MCF 10A (cell line): ENCODE data around the gene IARS2. TPM values are rescaled to one million over a fixed set of nuclear protein-coding genes. Genes with fewer than 3 reads are reported as not detected.

Experiments
- BruUV-seq: library from RNA; stranded (reverse); fragments of 400-500 nt; replicated peaks from 2 replicates; lab custom pipeline; 2021; lab: Mats Ljungman, UMichigan
- CTCF ChIA-PET: fragments of 300-600 bp; sonication (Branson Sonifier 250); formaldehyde crosslinking; extraction: SDS; loops from one replicate; lab custom pipeline; 2021; ENCODE audit warnings: antibody characterized with exemption, inconsistent platforms; lab: Yijun Ruan, JAX
- POLR2A ChIA-PET: fragments of 300-600, 350-650 bp; sonication (Branson Sonifier 250); formaldehyde crosslinking; extraction: SDS; loops from one replicate; lab custom pipeline; 2020; ENCODE audit warnings: antibody characterized with exemption, inconsistent platforms; lab: Yijun Ruan, JAX
- DNase-seq: peaks from one replicate; pipeline ENCODE4 v3.0.0-alpha.2; 2018; ENCODE audit not compliant: unreplicated experiment
- H3K27ac Mint-ChIP-seq: one replicate; pipeline ENCODE4 v1.8.0; 2022; ENCODE audit warnings: mild to moderate bottlenecking, low read depth, mixed read lengths; ENCODE audit not compliant: unreplicated experiment
- H3K27me3 Mint-ChIP-seq: one replicate; pipeline ENCODE4 v1.8.0; 2022; ENCODE audit warnings: mixed read lengths; ENCODE audit not compliant: insufficient read depth, unreplicated experiment
- H3K36me3 Mint-ChIP-seq: one replicate; pipeline ENCODE4 v1.8.0; 2022; ENCODE audit warnings: mild to moderate bottlenecking, moderate library complexity, mixed read lengths; ENCODE audit not compliant: insufficient read depth, unreplicated experiment
- H3K4me1 Mint-ChIP-seq: one replicate; pipeline ENCODE4 v1.8.0; 2022; ENCODE audit warnings: mixed read lengths; ENCODE audit not compliant: insufficient read depth, unreplicated experiment
- H3K4me3 Mint-ChIP-seq: one replicate; pipeline ENCODE4 v1.8.0; 2022; ENCODE audit warnings: mild to moderate bottlenecking, moderate library complexity, mixed read lengths; ENCODE audit not compliant: unreplicated experiment
- H3K9me3 Mint-ChIP-seq: one replicate; pipeline ENCODE4 v1.8.0; 2022; ENCODE audit warnings: mixed read lengths; ENCODE audit not compliant: unreplicated experiment
- CTCF ChIP-seq: fragments of 200-600 bp; IDR thresholded peaks from one replicate; pipeline ENCODE4 v1.8.0; 2022; ENCODE audit warnings: antibody characterized with exemption, mild to moderate bottlenecking; ENCODE audit not compliant: unreplicated experiment
- intact Hi-C: fragments of 100-400 bp; cut with micrococcal nuclease; formaldehyde crosslinking; loops from 2 replicates; pipeline ENCODE4 v1.14.1; 2022
- total RNA-seq: library from RNA; stranded (reverse); gene quantifications from 2 replicates; pipeline ENCODE4 v1.2.3, GENCODE V29; 2022

Gene IARS2
- total RNA-seq, 1 experiment from 2014 or later: 158 TPM

- CTCF ChIA-PET: interaction anchor here (0.6 to 2.0 kb wide), 7 partner anchors 10 to 168 kb away, joined by 3 to 6 read pairs (median 4); no protein-coding TSS in a partner anchor
- Mint-ChIP-seq H3K4me3 (no peak overlapping the region), H3K27me3 (no peaks in the 10 kb centered on the region), H3K4me1 (no peaks in the 10 kb centered on the region), H3K36me3 (peaks cover 78% of the 10 kb centered on the region), H3K9me3 (no peaks in the 10 kb centered on the region), H3K27ac (no peak overlapping the region)
- intact Hi-C loops: no loop called here
- POLR2A ChIA-PET: interaction anchor here (0.9 to 2.6 kb wide), 3 partner anchors 12 to 28 kb away, joined by 3 to 11 read pairs (median 5); no protein-coding TSS in a partner anchor
- BruUV-seq: no TSS peak
- no peak for TF ChIP-seq CTCF
- no peak for DNase-seq
These were observed 65.1 kb downstream of the IARS2 start for GRCh38 chr1:220159041-220159440.

- peaks cover 78% of the 10 kb centered on the region for H3K36me3 Mint-ChIP-seq
- ChIA-PET POLR2A (interaction anchor here (0.7 to 1.5 kb wide), 4 partner anchors 14 to 124 kb away, joined by 3 read pairs; no protein-coding TSS in a partner anchor), CTCF (interaction anchor here (0.6 to 1.7 kb wide), 8 partner anchors 26 to 940 kb away, joined by 3 to 7 read pairs (median 4); no protein-coding TSS in a partner anchor)
- H3K27me3 Mint-ChIP-seq: no peaks in the 10 kb centered on the region
- H3K27ac Mint-ChIP-seq: no peak overlapping the region
- BruUV-seq: no TSS peak
- no peak for TF ChIP-seq CTCF
- no peaks in the 10 kb centered on the region for H3K4me1 Mint-ChIP-seq
- no peak overlapping the region for H3K4me3 Mint-ChIP-seq
- intact Hi-C loops: no loop called here
- no peaks in the 10 kb centered on the region for H3K9me3 Mint-ChIP-seq
- DNase-seq: no peak
These were observed 66.1 kb downstream of the IARS2 start for GRCh38 chr1:220160027-220160426.

DNA sequence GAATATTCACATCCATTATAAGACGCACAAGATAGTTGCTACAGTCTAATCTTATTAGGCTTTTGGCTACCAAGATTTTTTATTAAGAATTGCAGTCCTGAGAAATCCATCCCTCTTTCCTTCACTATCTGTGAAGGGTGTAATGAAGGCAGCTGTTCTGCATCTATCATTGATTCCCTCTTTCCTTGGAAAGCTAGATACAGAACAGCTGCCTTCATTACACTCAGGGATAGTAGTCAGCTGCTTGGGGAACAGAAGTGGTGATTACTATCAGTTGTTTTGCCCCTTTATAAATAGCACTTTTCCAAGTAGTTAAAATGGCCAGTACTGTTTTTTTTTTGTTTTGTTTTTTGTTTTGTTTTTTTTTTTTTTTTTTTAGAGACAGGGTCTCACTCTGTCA lies 70.2 kb downstream of the IARS2 start:
- no peak overlapping the region for H3K27ac Mint-ChIP-seq
- BruUV-seq: no TSS peak
- POLR2A ChIA-PET: interaction anchor here (0.6 to 5.4 kb wide), 3 partner anchors 9 to 74 kb away, joined by 3 to 23 read pairs (median 6); partner anchors contain the start of gene BPNT1
- DNase-seq: no peak
- H3K9me3 Mint-ChIP-seq: no peaks in the 10 kb centered on the region
- H3K4me1 Mint-ChIP-seq: no peaks in the 10 kb centered on the region
- CTCF ChIA-PET: interaction anchor here (0.6 to 1.5 kb wide), 7 partner anchors 13 to 934 kb away, joined by 3 to 6 read pairs (median 5); no protein-coding TSS in a partner anchor
- no peaks in the 10 kb centered on the region for H3K27me3 Mint-ChIP-seq
- no peak overlapping the region for H3K4me3 Mint-ChIP-seq
- intact Hi-C loops: no loop called here
- H3K36me3 Mint-ChIP-seq: peaks cover 77% of the 10 kb centered on the region
- no peak for TF ChIP-seq CTCF

GRCh38 chr1:220164517-220164916 lies 70.6 kb downstream of the IARS2 start:
- CTCF ChIA-PET: interaction anchor here (0.6 to 1.5 kb wide), 6 partner anchors 12 to 934 kb away, joined by 3 to 6 read pairs (median 4); no protein-coding TSS in a partner anchor
- intact Hi-C loops: no loop called here
- no peak for DNase-seq
- POLR2A ChIA-PET: interaction anchor here (1.6 to 5.4 kb wide), 2 partner anchors 12 to 75 kb away, joined by 6 to 23 read pairs; partner anchors contain the start of gene BPNT1
- Mint-ChIP-seq H3K36me3 (peaks cover 78% of the 10 kb centered on the region), H3K4me1 (no peaks in the 10 kb centered on the region), H3K27ac (no peak overlapping the region), H3K4me3 (no peak overlapping the region), H3K27me3 (no peaks in the 10 kb centered on the region), H3K9me3 (no peaks in the 10 kb centered on the region)
- no TSS peak for BruUV-seq
- TF ChIP-seq CTCF: no peak
